HepG2 (cell line): ENCODE results near the gene RASGRF1. TPM values are rescaled to one million over a fixed set of nuclear protein-coding genes. Genes with fewer than 3 reads are reported as not detected.

Experiments
- AFF4 ChIP-seq: sonication (generic); formaldehyde crosslinking; IDR thresholded peaks from 2 replicates; pipeline ENCODE4 v1.4.0; 2020; ENCODE audit warnings: missing genetic modification reagents
- ETV5 ChIP-seq: IDR thresholded peaks from 2 replicates; pipeline ENCODE4 v1.6.1; 2018; ENCODE audit warnings: missing biosample characterization, missing genetic modification reagents, inconsistent platforms, borderline replicate concordance
- FOXO1 ChIP-seq: sonication (generic); formaldehyde crosslinking; IDR thresholded peaks from 2 replicates; pipeline ENCODE4 v1.4.0; 2020; ENCODE audit warnings: missing genetic modification reagents
- GATA4 ChIP-seq: sonication (generic); IDR thresholded peaks from 2 replicates; pipeline ENCODE4 v1.6.1; 2016; ENCODE audit warnings: antibody characterized with exemption, low read depth, borderline replicate concordance
- HIVEP1 ChIP-seq: sonication (generic); formaldehyde crosslinking; IDR thresholded peaks from 2 replicates; pipeline ENCODE4 v1.4.0; 2020; ENCODE audit warnings: mild to moderate bottlenecking, missing genetic modification reagents
- HNRNPUL1 ChIP-seq: fragments of 200-400 bp; formaldehyde crosslinking; IDR thresholded peaks from 2 replicates; pipeline ENCODE4 v1.6.1; 2017; ENCODE audit warnings: low read depth, mild to moderate bottlenecking, low read length, moderate library complexity
- KAT7 ChIP-seq: IDR thresholded peaks from 2 replicates; pipeline ENCODE4 v1.6.1; 2018; ENCODE audit warnings: borderline replicate concordance, missing compliant biosample characterization
- KIAA2018 ChIP-seq: sonication (generic); formaldehyde crosslinking; IDR thresholded peaks from 2 replicates; pipeline ENCODE4 v1.5.0; 2020; ENCODE audit warnings: mild to moderate bottlenecking, missing genetic modification reagents, borderline replicate concordance
- KLF6 ChIP-seq: IDR thresholded peaks from 2 replicates; pipeline ENCODE4 v1.8.0; 2016; ENCODE audit warnings: missing biosample characterization, missing genetic modification reagents
- REPIN1 ChIP-seq: sonication (generic); formaldehyde crosslinking; IDR thresholded peaks from 2 replicates; pipeline ENCODE4 v1.8.0; 2022; ENCODE audit warnings: missing genetic modification reagents, low read depth, mild to moderate bottlenecking, borderline replicate concordance
- SNAI1 ChIP-seq: sonication (generic); formaldehyde crosslinking; IDR thresholded peaks from 2 replicates; pipeline ENCODE4 v1.5.0; 2020; ENCODE audit warnings: mild to moderate bottlenecking, missing genetic modification reagents, borderline replicate concordance
- ZBTB38 ChIP-seq: sonication (generic); formaldehyde crosslinking; IDR thresholded peaks from 2 replicates; pipeline ENCODE4 v1.5.1; 2020; ENCODE audit warnings: mild to moderate bottlenecking, missing genetic modification reagents
- ZBTB39 ChIP-seq: sonication (generic); formaldehyde crosslinking; IDR thresholded peaks from 2 replicates; pipeline ENCODE4 v1.5.0; 2020; ENCODE audit warnings: missing genetic modification reagents
- ZNF121 ChIP-seq: sonication (generic); formaldehyde crosslinking; IDR thresholded peaks from 2 replicates; pipeline ENCODE4 v1.5.0; 2020; ENCODE audit warnings: mild to moderate bottlenecking, missing genetic modification reagents
- polyA plus RNA-seq, 8 experiments: library from polyadenylated mRNA; depleted of rRNA in 3 of 8; stranded (reverse) in 7 of 8; unstranded in 1 of 8; fragments of >200 nt; fragmentation: Illumina TruSeq in 4 of 8; extraction: Trizol in 4 of 8; gene quantifications; 2 replicates each; pipeline versions ENCODE4 v1.2.1 to v1.2.3, GENCODE V29; 2011 to 2016; ENCODE audit warnings: low read depth in 4 of 8, missing spikeins in 1 of 8, mixed read lengths in 1 of 8; ENCODE audit not compliant: insufficient read depth in 1 of 8
- total RNA-seq, 5 experiments: library from RNA; depleted of rRNA; stranded (reverse); fragments of >200 nt; fragmentation: Illumina TruSeq; extraction: Trizol; gene quantifications; 2 replicates each; pipeline ENCODE4 v1.2.3, GENCODE V29; 2016; ENCODE audit warnings: low read depth in 1 of 5

The RASGRF1 gene
- total and polyA plus RNA-seq, 2 of the 13 experiments (the other 11 are each of a cell fraction or from before 2014, with no cell fraction given): 0.55 to 3.0 TPM

GRCh38 chr15:78944669-78945407 is 145.7 kb downstream of the RASGRF1 start, which contains the start of gene CTSH (continued):
- TF ChIP-seq HNRNPUL1 (no peak), GATA4 (no peak), ZNF121 (CRISPR knock-in tag) (peak; percentile 85), FOXO1 (CRISPR knock-in tag) (peak; percentile 50; the same call in 1 of the 2 replicates), ZBTB38 (peak; percentile 90; the same call in 1 of the 2 replicates), KLF6 (CRISPR knock-in tag) (peak; percentile 78), REPIN1 (CRISPR knock-in tag) (peak; percentile 93), SNAI1 (CRISPR knock-in tag) (peak; percentile 76; the same call in 1 of the 2 replicates), ETV5 (CRISPR knock-in tag) (0 out of 2 replicates have a peak, but pooled peaks have one; percentile 11), KAT7 (peak; percentile 71; the same call in 1 of the 2 replicates), KIAA2018 (CRISPR knock-in tag) (0 out of 2 replicates have a peak, but pooled peaks have one; percentile 37), AFF4 (no peak), ZBTB39 (CRISPR knock-in tag) (0 out of 2 replicates have a peak, but pooled peaks have one; percentile 63), HIVEP1 (peak; percentile 78)
